Measurements from ENCODE around the gene GABRR3.

GABRR3 gene

DNA sequence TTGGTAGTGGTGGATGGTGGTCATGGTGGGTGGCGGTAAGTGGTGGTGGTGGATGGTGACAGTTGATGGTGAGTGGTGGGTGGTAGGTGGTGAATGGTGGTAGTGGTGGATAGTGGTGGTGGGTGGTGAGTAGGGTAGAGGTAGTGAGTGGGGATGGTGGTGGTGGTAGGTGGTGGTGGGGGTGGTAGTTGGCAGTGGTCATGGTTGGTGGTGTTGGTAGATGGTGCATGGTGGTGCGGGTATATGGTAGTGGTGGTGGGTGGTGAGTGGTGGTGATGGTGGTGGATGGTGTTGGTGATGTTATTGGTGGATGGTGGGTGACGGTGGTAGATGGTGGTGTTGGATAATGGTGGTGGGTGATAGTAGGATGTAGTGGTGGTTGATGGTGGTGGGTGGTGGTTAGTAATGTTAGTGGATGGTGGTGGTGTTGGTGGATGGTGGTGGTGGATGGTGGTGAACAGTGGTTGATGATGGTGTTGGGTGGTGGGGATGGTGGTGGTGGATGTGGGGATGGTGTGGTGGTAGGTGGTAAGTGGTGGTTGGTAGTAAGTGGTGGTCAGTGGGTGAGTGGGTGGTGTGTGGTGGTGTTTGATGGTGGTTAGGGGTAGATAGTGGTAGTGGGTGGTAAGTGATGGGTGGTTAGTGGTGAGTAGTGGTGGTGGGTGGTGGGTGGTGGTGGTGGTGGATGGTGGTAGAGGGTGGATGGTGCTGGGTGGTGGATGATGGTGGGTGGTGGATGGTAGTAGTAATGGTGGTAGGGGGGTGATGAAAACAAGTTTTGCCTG, 46.1 kb downstream of the GABRR3 start:
- no peak overlapping the region for H3K27ac ChIP-seq
- TF ChIP-seq, protein P1, sequence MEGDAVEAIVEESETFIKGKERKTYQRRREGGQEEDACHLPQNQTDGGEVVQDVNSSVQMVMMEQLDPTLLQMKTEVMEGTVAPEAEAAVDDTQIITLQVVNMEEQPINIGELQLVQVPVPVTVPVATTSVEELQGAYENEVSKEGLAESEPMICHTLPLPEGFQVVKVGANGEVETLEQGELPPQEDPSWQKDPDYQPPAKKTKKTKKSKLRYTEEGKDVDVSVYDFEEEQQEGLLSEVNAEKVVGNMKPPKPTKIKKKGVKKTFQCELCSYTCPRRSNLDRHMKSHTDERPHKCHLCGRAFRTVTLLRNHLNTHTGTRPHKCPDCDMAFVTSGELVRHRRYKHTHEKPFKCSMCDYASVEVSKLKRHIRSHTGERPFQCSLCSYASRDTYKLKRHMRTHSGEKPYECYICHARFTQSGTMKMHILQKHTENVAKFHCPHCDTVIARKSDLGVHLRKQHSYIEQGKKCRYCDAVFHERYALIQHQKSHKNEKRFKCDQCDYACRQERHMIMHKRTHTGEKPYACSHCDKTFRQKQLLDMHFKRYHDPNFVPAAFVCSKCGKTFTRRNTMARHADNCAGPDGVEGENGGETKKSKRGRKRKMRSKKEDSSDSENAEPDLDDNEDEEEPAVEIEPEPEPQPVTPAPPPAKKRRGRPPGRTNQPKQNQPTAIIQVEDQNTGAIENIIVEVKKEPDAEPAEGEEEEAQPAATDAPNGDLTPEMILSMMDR (IDR thresholded peaks at IDR 0.05), result no peak
- no peak for TF ChIP-seq ZFX (IDR thresholded peaks at IDR 0.05; ENCODE audit: borderline replicate concordance)

DNA sequence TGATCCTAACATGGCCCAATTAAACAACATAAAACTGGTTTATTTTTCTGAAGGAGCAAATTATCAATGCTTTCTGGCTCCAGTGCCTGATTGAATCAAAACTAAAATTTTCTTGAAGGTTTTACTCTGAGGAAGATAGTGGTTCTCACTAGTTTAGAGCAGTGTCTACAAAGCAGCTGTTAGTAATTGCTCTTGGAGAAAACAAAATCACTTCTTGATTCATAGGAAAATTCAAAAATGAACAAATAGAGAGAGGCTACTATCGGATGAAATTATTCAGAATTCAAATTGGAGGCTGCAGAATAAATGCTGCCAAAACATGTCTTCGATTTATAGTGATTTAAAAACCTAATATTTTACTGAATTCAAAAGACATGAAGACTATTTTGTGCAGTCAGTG, 47.8 kb downstream of the GABRR3 start:
- H3K27ac ChIP-seq, result no peak overlapping the region
- TF ChIP-seq, protein P1 (IDR thresholded peaks at IDR 0.05), result no peak
- no peak for TF ChIP-seq ZFX (IDR thresholded peaks at IDR 0.05; ENCODE audit: borderline replicate concordance)

DNA sequence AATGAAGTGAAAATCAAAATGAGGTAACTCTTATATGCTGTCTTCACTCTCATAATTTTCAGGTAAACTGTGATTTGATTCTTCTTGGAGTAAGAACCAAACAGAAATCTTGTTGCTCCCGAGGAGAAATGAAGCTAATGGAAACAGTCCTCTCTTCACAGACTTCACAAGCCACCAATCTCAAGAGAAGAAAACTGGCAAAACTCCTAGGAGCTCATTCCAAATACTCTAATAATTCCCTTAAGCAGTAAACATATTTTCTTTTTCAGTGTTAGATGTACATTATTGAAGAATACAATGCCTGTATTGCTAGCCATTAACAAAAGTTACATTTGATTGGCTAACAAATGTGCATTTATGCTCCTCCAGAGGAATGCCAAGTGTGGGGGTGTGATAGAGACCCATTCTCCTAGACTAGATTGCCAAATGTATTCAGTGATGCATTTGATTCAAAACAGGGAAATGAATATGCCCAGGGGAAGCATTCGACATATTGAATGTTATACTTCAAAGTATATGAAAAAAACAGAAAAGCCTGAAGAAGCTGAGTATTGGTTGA, 51.1 kb downstream of the GABRR3 start:
- TF ChIP-seq ZFX (IDR thresholded peaks at IDR 0.05; ENCODE audit: borderline replicate concordance), result no peak
- TF ChIP-seq, protein P1 (IDR thresholded peaks at IDR 0.05), result no peak
- no peak overlapping the region for H3K27ac ChIP-seq

DNA sequence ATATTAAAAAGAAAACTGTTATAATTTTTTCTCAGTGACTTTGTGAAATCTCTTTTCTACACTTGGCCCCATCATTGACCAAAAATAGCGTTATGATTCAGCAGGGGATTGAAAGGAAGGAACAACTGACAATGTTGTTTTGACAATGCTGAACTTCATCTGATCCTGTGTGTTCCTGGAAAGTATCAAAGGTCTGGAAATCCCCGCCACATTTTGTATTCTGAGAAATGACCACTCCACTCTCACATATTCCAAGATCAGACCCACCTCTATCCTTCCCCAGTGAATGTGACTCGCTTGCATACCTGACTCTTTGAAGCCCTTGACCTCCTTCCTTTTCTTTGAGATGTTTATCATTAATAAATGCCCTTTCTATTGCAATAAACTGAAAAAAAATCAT, 53.2 kb downstream of the GABRR3 start:
- TF ChIP-seq, protein P1 (IDR thresholded peaks at IDR 0.05), result no peak
- TF ChIP-seq ZFX (IDR thresholded peaks at IDR 0.05; ENCODE audit: borderline replicate concordance), result no peak

DNA sequence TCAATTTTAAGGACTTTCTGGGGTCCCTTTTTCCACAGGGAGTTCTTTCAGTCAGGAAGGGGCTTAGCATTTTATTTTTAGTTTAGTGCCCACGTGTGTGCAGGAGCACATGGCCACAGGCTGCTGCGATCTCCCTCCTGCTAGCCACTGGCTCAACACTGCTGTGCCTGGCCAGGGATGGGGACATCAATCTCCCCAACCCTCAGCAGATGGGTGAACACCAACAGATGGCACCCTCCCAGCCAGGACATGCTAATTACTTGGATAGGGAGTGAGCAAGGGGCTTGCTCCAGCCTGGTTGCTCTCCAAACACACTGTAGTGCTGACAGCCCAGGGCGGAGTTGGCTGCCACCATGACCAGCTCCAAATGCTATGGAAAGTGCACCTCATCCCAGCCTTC, 55.5 kb downstream of the GABRR3 start:
- TF ChIP-seq, protein P1 (IDR thresholded peaks at IDR 0.05), result no peak
- TF ChIP-seq ZFX (IDR thresholded peaks at IDR 0.05; ENCODE audit: borderline replicate concordance), result no peak
- no peak overlapping the region for H3K27ac ChIP-seq

More for the DNA sequence above, 53.2 kb downstream of the GABRR3 start:
- no peak overlapping the region for H3K27ac ChIP-seq

DNA sequence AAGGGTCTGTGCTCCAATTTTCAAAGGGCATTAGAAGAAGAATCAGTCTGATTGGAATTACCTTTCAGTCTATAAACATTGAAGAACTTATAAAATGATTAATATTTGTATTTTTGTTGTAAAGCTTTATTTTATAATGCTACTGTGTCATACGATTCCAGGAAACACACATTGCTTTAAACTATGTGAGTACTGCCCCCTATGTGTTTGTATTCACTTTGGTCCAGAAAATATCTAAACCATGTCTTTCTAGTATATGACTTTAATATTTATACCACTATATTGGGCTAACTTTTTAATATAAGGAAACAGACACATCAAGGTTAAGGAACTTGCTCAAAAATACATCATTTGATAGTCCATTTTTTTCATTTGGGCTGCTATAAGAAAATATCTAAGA, 59.6 kb downstream of the GABRR3 start:
- no peak for TF ChIP-seq ZFX (IDR thresholded peaks at IDR 0.05; ENCODE audit: borderline replicate concordance)
- TF ChIP-seq, protein P1 (IDR thresholded peaks at IDR 0.05), result no peak
- no peak overlapping the region for H3K27ac ChIP-seq

DNA sequence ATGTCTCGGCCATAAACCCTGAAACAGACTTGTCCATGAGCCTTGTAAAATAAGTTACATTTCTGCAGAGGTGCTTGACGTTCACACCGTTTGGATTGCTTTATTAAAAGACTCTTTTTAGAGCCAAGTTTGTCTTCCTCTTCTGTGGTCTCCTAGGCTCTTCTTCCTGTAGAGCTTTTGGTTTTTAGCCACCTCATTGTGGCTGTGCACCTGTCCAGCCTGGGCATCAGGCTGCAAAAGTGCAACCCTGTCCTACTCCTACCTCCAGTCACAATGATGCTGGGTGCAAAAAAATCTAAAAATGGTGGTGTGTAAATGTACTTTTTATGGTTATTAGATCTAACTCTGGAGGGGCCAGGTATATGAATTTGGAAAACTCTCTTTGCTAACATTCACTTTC, 60.1 kb downstream of the GABRR3 start:
- no peak for TF ChIP-seq ZFX (IDR thresholded peaks at IDR 0.05; ENCODE audit: borderline replicate concordance)
- no peak overlapping the region for H3K27ac ChIP-seq
